Measurements from ENCODE around the gene FAM193B.

The FAM193B gene

DNA sequence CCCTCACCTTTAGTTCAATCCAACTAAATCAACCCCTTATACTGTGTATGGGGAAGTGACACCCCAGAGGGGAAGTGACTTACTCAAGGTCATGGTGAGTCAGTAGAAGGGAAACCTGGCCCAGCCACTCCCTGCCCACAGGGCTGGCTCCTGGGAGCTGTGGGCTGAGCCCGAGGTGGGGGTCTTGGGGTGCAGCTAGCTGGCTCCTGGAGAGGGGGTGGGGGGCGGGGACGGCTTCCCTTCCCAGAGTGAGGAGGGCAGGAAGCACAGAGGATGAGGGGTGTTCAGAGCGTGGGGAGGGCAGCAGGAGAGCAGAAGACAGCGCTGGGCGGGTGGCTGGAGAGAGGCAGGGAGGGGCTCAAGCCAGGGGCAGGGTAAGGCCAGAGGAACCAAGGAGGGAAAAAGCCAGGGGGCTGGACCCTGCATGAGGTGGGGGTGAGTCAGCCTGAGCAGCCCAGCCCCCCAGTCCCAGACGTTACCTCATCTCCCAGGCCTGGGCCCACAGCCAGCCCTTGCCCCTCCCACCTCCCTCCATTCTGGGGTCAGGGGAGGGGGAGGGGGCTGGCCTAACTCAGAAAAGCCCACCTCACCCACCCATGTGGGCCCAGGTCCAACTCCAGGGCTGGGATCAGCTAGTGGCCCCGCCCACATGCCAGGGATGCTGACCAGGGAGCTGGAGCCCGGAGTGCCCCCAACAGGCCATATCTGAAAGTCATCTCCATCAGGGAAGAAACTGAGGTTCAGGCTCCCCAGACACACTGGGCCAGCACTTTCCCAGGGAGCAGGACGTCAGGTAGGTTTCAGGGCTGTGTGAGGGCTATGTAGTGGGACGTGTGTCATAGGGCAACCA, 59.8 kb downstream of the FAM193B start:
- H3K4me3 ChIP-seq (ENCODE audit: low read length) = no peak overlapping the region
- DNase-seq (ENCODE audit: low read depth, low spot score) = no peak

DNA sequence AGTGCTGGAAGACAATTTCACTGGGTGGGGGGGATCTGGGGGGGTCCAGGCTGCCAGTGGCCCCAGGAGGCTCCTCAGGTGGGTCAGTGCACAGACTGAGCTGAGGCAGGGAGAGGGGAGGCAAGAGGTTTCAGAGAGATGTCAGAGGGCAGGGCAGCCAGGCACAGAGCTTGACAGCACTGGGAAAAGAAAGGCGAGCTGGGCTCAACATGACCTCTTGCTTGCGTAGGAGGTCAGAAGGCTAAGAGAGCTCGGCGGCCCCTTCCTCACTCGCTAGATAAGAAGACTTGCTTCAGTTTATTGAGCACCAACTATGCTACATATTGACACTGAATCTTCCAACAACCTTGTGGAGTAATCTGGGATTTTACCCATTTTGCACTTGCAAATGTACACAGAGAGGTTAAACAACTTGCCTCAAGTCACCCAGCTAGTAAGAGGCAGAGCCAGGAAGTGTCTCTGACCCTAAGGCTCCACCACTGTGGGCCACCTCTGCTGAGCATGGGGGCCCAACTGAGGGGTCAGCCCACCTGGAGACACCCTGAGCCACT, 60.5 kb downstream of the FAM193B start:
- peaks cover 25% of the 10 kb centered on the region for H3K36me3 ChIP-seq (ENCODE audit: control insufficient read depth, insufficient read depth, low read length)
- no CpG with 5 or more reads among the region's 5 CpGs for WGBS (ENCODE audit: insufficient coverage, insufficient read length)
- H3K9me3 ChIP-seq (ENCODE audit: control insufficient read depth, insufficient read depth, low read length) = no peaks in the 10 kb centered on the region
- H3K27ac ChIP-seq (ENCODE audit: low read length) = no peak overlapping the region
- no peak overlapping the region for H3K4me3 ChIP-seq (ENCODE audit: low read length)
- peaks cover 12% of the 10 kb centered on the region for H3K4me1 ChIP-seq (ENCODE audit: control insufficient read depth, insufficient read depth, low read length)
- no peak for DNase-seq (ENCODE audit: low read depth, low spot score)
- H3K27me3 ChIP-seq (ENCODE audit: control insufficient read depth, insufficient read depth, low read length) = no peaks in the 10 kb centered on the region; the same call in 1 of the 2 replicates

More for the DNA sequence above, 59.8 kb downstream of the FAM193B start:
- Histone ChIP-seq H3K27ac (ENCODE audit: low read length) (no peak overlapping the region), H3K36me3 (ENCODE audit: control insufficient read depth, insufficient read depth, low read length) (peaks cover 20% of the 10 kb centered on the region), H3K9me3 (ENCODE audit: control insufficient read depth, insufficient read depth, low read length) (no peaks in the 10 kb centered on the region), H3K4me1 (ENCODE audit: control insufficient read depth, insufficient read depth, low read length) (peaks cover 12% of the 10 kb centered on the region), H3K27me3 (ENCODE audit: control insufficient read depth, insufficient read depth, low read length) (no peaks in the 10 kb centered on the region; the same call in 1 of the 2 replicates)
- WGBS (ENCODE audit: insufficient coverage, insufficient read length) = no CpG with 5 or more reads among the region's 11 CpGs

DNA sequence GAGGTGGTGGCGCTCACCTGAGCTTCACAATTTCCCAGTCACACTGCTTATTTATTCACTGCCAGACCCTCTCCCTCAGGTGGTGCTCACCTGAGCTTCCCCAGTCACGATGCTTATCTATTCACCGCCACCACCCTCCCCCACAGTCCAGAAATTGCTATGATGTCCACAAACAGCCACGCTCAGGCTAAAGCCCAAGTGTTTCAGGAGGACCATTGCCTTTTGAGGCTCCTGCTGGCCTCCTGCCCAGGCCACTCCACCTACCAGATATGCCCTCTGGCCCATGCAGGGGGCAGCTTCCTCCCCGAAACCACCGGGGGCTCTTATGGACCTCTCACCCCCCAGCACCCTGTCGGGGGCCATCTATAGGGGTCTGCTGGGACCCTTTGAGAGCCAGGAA, 61.5 kb downstream of the FAM193B start:
- Histone ChIP-seq H3K4me3 (ENCODE audit: low read length) (no peak overlapping the region), H3K27me3 (ENCODE audit: control insufficient read depth, insufficient read depth, low read length) (no peaks in the 10 kb centered on the region), H3K36me3 (ENCODE audit: control insufficient read depth, insufficient read depth, low read length) (peaks cover 29% of the 10 kb centered on the region), H3K9me3 (ENCODE audit: control insufficient read depth, insufficient read depth, low read length) (no peaks in the 10 kb centered on the region), H3K4me1 (ENCODE audit: control insufficient read depth, insufficient read depth, low read length) (peaks cover 11% of the 10 kb centered on the region), H3K27ac (ENCODE audit: low read length) (no peak overlapping the region)
- no peak for DNase-seq (ENCODE audit: low read depth, low spot score)
- no CpG with 5 or more reads among the region's 7 CpGs for WGBS (ENCODE audit: insufficient coverage, insufficient read length)

DNA sequence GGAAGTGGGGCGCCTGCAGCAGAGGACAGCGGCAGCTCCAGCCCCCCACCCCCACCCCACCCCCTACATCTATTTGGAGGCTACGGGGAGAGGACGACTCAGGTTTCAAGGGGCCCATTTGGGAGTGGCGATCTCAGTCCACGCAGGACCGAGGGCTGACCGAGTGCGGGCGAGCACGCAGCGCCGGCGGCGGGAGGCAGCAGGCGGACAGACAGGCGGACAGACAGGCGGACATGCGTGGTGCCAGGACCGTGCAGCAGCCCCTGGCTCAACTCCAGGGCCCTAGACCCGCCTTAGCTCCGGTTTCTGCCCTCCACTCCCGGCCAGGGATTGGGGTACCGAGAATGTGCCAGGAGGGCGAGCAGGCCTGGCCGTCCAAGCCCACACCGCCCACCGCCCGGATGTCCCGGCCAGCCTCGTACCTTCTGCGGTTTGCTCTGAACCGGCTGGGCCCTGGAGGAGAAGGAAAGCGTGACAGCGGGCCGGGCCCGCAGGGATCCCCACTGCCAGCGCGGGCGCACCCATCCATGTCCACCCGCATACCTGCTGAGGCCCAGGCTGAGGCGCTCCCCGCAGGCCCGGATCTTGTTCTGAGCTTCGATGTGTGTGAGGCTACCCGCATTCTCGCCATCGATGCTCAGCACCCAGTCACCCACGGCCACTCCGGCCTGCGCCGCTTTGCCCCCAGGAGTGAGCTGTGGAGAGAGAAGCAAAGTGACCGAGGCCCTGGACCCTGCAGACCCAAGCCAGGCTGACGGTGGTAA, 62.2 kb downstream of the FAM193B start:
- WGBS (ENCODE audit: insufficient coverage, insufficient read length) = no CpG with 5 or more reads among the region's 54 CpGs
- Histone ChIP-seq H3K36me3 (ENCODE audit: control insufficient read depth, insufficient read depth, low read length) (peaks cover 36% of the 10 kb centered on the region), H3K27ac (ENCODE audit: low read length) (no peak overlapping the region), H3K27me3 (ENCODE audit: control insufficient read depth, insufficient read depth, low read length) (no peaks in the 10 kb centered on the region), H3K4me3 (ENCODE audit: low read length) (no peak overlapping the region), H3K9me3 (ENCODE audit: control insufficient read depth, insufficient read depth, low read length) (no peaks in the 10 kb centered on the region), H3K4me1 (ENCODE audit: control insufficient read depth, insufficient read depth, low read length) (peaks cover 11% of the 10 kb centered on the region)
- no peak for DNase-seq (ENCODE audit: low read depth, low spot score)

DNA sequence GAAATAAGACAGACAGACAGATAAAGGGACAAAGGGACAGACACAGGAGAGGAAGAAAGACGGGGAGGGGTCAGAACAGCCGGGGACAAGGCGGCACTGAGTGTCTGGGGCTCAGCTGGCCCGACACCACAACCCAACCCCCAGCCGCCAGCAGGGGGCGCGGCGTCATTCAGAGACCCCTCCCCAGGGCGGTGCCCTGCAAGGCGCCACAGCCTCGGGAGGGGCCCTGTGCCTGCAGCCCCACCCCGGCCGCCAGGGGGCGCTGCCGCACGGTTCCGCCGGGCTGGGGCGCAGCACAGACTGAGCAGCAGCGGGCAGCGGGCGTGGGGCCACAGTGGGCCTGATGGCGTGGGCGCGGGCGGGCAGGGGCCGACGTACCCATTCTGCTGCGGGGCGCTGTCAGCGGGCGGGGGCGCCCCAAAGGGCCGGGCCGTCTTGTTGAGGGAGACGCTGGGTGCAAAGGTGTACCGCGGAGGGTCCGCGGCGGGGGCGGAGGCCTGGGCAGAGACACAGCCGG, 62.9 kb downstream of the FAM193B start:
- Histone ChIP-seq H3K9me3 (ENCODE audit: control insufficient read depth, insufficient read depth, low read length) (no peaks in the 10 kb centered on the region), H3K27ac (ENCODE audit: low read length) (no peak overlapping the region), H3K27me3 (ENCODE audit: control insufficient read depth, insufficient read depth, low read length) (no peaks in the 10 kb centered on the region), H3K36me3 (ENCODE audit: control insufficient read depth, insufficient read depth, low read length) (peaks cover 38% of the 10 kb centered on the region), H3K4me1 (ENCODE audit: control insufficient read depth, insufficient read depth, low read length) (peaks cover 11% of the 10 kb centered on the region), H3K4me3 (ENCODE audit: low read length) (no peak overlapping the region)
- no CpG with 5 or more reads among the region's 43 CpGs for WGBS (ENCODE audit: insufficient coverage, insufficient read length)
- DNase-seq (ENCODE audit: low read depth, low spot score) = no peak

DNA sequence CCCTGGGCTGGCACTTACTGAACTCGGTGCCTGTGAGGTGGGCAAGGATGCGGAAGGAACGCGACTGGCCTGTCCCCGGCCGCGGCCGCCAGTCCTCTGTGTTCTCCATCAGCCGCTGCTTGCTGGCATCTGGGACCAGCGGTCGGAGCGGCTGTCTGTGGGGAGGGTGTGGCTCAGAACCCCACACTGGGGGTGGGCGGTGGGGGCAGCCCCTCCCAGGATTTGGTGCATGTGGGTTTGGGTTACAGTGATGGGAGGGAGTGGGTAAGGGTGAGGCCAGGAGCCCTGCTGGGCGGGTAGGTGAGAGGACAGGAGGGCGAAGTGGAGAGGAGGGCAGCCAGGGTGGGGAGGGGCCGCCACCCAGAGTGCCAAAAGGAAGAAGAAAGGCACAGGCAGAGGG, 63.4 kb downstream of the FAM193B start:
- WGBS (ENCODE audit: insufficient coverage, insufficient read length) = no CpG with 5 or more reads among the region's 16 CpGs
- DNase-seq (ENCODE audit: low read depth, low spot score) = no peak
- Histone ChIP-seq H3K4me1 (ENCODE audit: control insufficient read depth, insufficient read depth, low read length) (peaks cover 11% of the 10 kb centered on the region), H3K36me3 (ENCODE audit: control insufficient read depth, insufficient read depth, low read length) (peaks cover 38% of the 10 kb centered on the region), H3K4me3 (ENCODE audit: low read length) (no peak overlapping the region), H3K27me3 (ENCODE audit: control insufficient read depth, insufficient read depth, low read length) (no peaks in the 10 kb centered on the region), H3K9me3 (ENCODE audit: control insufficient read depth, insufficient read depth, low read length) (no peaks in the 10 kb centered on the region), H3K27ac (ENCODE audit: low read length) (no peak overlapping the region)

DNA sequence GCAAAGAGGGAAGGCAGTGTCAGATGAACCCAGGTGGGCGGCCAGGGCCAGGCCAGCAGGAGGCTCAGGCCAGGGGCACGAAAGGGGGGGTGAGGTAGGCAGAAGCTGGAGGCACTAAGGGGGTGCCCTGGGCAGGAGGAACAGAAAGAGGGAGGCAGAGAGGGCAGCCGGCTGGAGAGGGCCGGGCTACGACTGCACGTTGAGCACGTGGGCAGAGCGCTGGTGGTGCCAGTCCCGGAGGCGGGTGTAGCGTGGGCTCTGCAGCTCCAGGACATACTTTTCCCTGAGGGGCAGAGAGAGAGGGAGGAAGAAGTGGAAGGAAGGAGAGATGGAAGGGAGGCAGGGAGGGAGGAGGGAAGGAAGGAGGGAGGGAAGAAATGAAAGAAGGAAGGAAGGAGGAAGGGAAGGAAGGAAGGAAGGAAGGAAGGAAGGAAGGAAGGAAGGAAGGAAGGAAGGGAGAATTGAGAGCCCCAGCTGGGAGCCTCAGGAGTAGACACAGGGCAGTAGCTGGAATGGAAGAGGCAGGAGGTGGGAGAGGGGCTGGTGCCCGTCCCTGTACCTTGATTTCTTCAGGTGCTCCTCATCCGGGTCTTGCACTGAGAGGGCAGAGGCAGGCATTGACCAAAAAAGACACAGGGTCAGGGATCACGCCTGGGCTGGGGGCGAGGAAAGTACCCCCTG, 63.9 kb downstream of the FAM193B start:
- H3K27me3 ChIP-seq (ENCODE audit: control insufficient read depth, insufficient read depth, low read length) = no peaks in the 10 kb centered on the region
- H3K36me3 ChIP-seq (ENCODE audit: control insufficient read depth, insufficient read depth, low read length) = peaks cover 38% of the 10 kb centered on the region
- H3K9me3 ChIP-seq (ENCODE audit: control insufficient read depth, insufficient read depth, low read length) = no peaks in the 10 kb centered on the region
- H3K27ac ChIP-seq (ENCODE audit: low read length) = no peak overlapping the region
- no CpG with 5 or more reads among the region's 15 CpGs for WGBS (ENCODE audit: insufficient coverage, insufficient read length)
- H3K4me3 ChIP-seq (ENCODE audit: low read length) = no peak overlapping the region
- peaks cover 8% of the 10 kb centered on the region for H3K4me1 ChIP-seq (ENCODE audit: control insufficient read depth, insufficient read depth, low read length)
- no peak for DNase-seq (ENCODE audit: low read depth, low spot score)

DNA sequence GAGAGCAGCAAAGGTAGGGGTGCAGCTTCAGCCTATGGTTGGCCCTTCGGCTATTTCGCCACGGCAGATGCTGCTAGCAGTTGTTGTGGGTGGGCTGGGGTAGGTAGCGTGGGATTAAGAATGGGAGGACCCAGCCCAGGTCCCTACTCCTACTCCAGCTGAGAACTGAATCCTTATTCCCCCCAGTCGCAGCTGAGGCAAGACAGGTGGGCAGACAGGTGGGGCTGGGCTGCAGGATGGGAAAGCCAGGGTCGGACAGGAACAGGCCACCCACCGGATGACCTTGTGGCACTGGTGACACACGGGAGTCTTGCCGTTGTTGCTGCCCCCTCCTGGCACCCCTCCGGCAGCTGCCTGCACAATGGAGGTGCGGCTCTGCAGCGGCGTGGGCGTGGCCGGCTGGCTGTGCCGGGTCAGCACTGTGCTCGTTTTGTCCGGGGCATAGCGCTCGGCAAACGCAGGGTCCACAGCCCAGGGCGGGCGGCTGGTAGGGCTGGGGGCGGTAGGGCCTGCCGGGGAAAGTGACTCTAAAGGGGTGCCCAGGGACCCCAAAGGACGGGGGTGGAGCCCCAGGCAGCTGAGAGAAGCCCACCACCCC, 65.1 kb downstream of the FAM193B start:
- Histone ChIP-seq H3K4me3 (ENCODE audit: low read length) (no peak overlapping the region), H3K9me3 (ENCODE audit: control insufficient read depth, insufficient read depth, low read length) (no peaks in the 10 kb centered on the region), H3K27me3 (ENCODE audit: control insufficient read depth, insufficient read depth, low read length) (no peaks in the 10 kb centered on the region), H3K36me3 (ENCODE audit: control insufficient read depth, insufficient read depth, low read length) (peaks cover 43% of the 10 kb centered on the region), H3K27ac (ENCODE audit: low read length) (no peak overlapping the region), H3K4me1 (ENCODE audit: control insufficient read depth, insufficient read depth, low read length) (0 out of 2 replicates have a peak, but pooled peaks cover 2% of the 10 kb centered on the region)
- no CpG with 5 or more reads among the region's 26 CpGs for WGBS (ENCODE audit: insufficient coverage, insufficient read length)
- DNase-seq (ENCODE audit: low read depth, low spot score) = no peak

DNA sequence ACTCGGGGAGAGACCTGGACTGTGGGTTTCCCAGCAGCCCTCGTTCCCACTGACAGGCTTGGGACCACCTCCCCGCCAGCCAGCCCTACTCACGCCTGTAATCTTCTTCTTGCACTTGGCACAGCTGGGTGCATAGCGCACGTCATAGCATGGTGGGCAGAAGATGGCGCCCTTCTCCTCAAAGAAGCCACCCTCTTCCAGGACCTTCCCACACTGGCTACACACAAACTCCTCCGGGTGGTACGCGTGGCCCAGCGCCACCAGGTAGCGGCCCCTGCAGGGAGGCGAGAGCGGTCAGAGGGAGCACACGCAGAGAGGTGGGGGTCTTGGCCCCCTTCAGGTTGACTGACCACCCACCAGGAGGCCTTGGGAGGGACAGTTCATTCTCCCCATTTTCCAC, 66.4 kb downstream of the FAM193B start:
- 0 out of 2 replicates have a peak, but pooled peaks cover 2% of the 10 kb centered on the region for H3K4me1 ChIP-seq (ENCODE audit: control insufficient read depth, insufficient read depth, low read length)
- no peak for DNase-seq (ENCODE audit: low read depth, low spot score)
- no CpG with 5 or more reads among the region's 15 CpGs for WGBS (ENCODE audit: insufficient coverage, insufficient read length)
- no peak overlapping the region for H3K27ac ChIP-seq (ENCODE audit: low read length)
- no peaks in the 10 kb centered on the region for H3K9me3 ChIP-seq (ENCODE audit: control insufficient read depth, insufficient read depth, low read length)
- H3K27me3 ChIP-seq (ENCODE audit: control insufficient read depth, insufficient read depth, low read length) = no peaks in the 10 kb centered on the region
- H3K4me3 ChIP-seq (ENCODE audit: low read length) = no peak overlapping the region
- peaks cover 53% of the 10 kb centered on the region for H3K36me3 ChIP-seq (ENCODE audit: control insufficient read depth, insufficient read depth, low read length)

Data from iPS DF 6.9 (cell line).